Fibroblast of villous mesenchyme (primary cell): ENCODE results near the gene TMEM259. TPM values are rescaled to one million over a fixed set of nuclear protein-coding genes. Genes with fewer than 3 reads are reported as not detected.
A peak's percentile ranks its signal among the peaks of the same experiment; 100 is the strongest.

Experiments used
- DNase-seq: peaks from one replicate; pipeline ENCODE4 v3.0.0-alpha.2; 2010; ENCODE audit warnings: low read depth
- H3K4me3 ChIP-seq: 2 replicates; pipeline ENCODE4 v1.5.1; 2011; ENCODE audit warnings: low read depth, mild to moderate bottlenecking, low read length
- total RNA-seq: library from RNA; depleted of rRNA; stranded (reverse); fragments of >200 nt; gene quantifications from 2 replicates; pipeline ENCODE4 v1.2.3, GENCODE V29; 2012
- TF ChIP-seq, protein P1 (sequence below): IDR thresholded peaks from 2 replicates; pipeline ENCODE4 v1.5.1; 2012; ENCODE audit warnings: low read depth, mild to moderate bottlenecking, low read length; ENCODE audit not compliant: insufficient read depth

Gene TMEM259
- total RNA-seq, 1 donor: 84.6 TPM

DNA sequence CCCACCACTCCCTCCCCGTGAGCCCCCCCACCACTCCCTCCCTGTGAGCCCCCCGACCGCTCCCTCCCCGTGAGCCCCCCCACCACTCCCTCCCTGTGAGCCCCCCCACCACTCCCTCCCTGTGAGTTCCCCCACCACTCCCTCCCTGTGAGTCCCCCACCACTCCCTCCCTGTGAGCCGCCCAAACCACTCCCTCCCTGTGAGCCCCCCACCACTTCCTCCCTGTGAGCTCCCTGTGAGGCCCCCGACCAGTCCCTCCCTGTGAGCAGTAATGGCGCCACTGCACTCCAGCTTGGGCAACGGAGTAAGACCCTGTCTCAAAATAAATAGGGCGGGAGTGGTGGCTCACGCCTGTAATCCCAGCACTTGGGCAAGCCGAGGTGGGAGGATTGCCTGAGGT lies 28.9 kb upstream of the TMEM259 start:
- TF ChIP-seq, protein P1, sequence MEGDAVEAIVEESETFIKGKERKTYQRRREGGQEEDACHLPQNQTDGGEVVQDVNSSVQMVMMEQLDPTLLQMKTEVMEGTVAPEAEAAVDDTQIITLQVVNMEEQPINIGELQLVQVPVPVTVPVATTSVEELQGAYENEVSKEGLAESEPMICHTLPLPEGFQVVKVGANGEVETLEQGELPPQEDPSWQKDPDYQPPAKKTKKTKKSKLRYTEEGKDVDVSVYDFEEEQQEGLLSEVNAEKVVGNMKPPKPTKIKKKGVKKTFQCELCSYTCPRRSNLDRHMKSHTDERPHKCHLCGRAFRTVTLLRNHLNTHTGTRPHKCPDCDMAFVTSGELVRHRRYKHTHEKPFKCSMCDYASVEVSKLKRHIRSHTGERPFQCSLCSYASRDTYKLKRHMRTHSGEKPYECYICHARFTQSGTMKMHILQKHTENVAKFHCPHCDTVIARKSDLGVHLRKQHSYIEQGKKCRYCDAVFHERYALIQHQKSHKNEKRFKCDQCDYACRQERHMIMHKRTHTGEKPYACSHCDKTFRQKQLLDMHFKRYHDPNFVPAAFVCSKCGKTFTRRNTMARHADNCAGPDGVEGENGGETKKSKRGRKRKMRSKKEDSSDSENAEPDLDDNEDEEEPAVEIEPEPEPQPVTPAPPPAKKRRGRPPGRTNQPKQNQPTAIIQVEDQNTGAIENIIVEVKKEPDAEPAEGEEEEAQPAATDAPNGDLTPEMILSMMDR: no peak
- H3K4me3 ChIP-seq: no peak overlapping the region
- DNase-seq: no peak

DNA sequence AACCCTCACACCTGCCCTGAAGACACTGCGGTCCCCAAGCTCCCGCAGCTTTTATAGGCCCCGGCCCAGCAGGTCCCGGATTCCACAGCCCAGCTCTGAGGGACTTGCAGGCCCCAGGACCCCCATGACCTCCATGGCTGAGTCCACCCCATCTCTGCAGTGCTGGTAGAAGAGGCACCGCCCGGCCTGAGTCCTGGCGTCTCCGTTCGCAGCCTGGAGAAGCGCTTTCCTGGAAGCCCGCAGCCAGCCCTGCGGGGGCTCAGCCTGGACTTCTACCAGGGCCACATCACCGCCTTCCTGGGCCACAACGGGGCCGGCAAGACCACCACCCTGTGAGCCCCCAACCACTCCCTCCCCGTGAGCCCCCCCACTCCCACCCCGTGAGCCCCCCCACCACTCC lies 28.2 kb upstream of the TMEM259 start:
- TF ChIP-seq, protein P1: no peak
- H3K4me3 ChIP-seq: no peak overlapping the region
- no peak for DNase-seq

DNA sequence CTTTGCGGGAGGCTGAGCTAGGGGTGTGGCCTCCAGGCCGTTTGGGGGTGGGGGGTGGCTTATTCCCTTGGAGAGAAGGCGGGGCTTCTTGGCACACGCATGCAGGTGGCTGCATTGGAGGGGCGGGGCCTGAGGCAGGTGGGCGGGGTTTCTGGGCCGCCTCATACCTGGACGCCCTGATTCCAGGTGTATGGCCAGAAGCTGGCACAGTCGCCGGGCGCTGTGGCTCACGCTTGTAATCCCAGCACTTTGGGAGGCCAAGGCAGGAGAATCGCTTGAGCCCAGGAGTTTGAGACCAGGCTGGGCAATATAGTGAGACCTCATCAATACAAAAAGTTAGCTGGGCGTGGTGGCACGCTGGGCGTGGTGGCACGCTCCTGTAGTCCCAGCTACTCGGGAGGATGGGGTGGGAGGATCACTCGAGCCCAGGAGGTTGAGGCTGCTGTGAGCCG lies 26.8 kb upstream of the TMEM259 start:
- no peak for DNase-seq
- no peak overlapping the region for H3K4me3 ChIP-seq
- TF ChIP-seq, protein P1: no peak

DNA sequence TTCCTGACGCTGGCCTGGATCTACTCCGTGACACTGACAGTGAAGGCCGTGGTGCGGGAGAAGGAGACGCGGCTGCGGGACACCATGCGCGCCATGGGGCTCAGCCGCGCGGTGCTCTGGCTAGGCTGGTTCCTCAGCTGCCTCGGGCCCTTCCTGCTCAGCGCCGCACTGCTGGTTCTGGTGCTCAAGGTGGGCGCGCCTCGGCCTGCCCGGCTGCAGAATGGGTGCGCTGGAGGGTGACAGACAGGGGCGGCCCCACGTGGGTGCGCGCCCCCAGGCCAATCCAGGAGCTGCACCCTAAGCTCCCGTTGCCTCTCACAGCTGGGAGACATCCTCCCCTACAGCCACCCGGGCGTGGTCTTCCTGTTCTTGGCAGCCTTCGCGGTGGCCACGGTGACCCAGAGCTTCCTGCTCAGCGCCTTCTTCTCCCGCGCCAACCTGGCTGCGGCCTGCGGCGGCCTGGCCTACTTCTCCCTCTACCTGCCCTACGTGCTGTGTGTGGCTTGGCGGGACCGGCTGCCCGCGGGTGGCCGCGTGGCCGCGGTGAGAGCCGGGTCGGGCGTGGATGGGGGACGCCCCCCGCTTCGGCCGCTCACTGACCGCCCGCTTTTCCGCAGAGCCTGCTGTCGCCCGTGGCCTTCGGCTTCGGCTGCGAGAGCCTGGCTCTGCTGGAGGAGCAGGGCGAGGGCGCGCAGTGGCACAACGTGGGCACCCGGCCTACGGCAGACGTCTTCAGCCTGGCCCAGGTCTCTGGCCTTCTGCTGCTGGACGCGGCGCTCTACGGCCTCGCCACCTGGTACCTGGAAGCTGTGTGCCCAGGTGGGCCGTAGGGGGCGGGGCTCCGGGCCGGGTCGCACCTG lies 26.1 kb upstream of the TMEM259 start:
- TF ChIP-seq, protein P1: no peak
- no peak for DNase-seq
- H3K4me3 ChIP-seq: no peak overlapping the region

DNA sequence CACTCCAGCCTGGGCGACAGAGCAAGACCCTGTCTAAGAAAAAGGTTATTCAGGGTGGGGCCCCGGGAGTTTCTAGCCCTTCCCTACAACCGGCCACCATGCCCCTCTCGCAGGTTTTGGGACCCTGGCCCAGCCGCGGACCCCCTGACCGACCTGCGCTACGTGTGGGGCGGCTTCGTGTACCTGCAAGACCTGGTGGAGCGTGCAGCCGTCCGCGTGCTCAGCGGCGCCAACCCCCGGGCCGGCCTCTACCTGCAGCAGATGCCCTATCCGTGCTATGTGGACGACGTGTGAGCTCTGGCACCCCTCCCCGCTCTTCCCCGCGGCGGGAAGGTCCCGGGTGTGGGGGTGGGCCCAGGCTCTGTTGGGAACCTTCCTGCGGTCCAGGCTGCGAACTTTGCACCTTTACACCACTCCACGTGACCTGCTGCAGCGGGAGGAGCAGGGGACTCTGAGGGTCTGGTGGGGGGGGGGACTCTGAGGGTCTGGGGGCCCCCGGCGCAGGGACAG lies 25.2 kb upstream of the TMEM259 start:
- H3K4me3 ChIP-seq: no peak overlapping the region
- DNase-seq: no peak
- TF ChIP-seq, protein P1: no peak

DNA sequence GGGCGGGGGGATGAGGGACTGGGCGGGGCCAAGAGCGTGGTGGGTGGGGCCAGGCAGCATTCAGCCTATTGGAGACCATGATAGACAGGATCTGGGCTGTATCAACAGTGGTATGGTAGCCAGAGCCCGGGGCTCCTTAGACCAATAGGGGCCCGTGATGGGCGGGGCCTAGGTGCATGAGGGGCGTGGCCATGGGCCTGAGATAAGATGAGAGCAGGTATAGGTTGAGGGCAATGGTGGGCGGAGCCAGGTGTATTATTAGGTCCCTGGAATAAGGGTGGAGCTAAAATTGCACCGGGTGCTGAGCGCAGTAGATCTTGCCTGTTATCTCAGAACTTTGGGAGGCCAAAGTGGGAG lies 24.3 kb upstream of the TMEM259 start:
- peak; percentile 55 for DNase-seq
- H3K4me3 ChIP-seq: no peak overlapping the region
- TF ChIP-seq, protein P1: no peak
